HG03521 (cell line): ENCODE data around the gene SGCD.
"Not testable (repeated sequence)": the region's sequence is repeated elsewhere in the genome, so short reads cannot be mapped to it uniquely, and the experiment has no call there.

ENCODE experiments used
- ATAC-seq: cut with Tn5 transposase; IDR thresholded peaks from one replicate; pipeline ENCODE4 v1.9.1; 2021; ENCODE audit warnings: mild to moderate bottlenecking, moderate library complexity; ENCODE audit not compliant: unreplicated experiment

The SGCD gene

DNA sequence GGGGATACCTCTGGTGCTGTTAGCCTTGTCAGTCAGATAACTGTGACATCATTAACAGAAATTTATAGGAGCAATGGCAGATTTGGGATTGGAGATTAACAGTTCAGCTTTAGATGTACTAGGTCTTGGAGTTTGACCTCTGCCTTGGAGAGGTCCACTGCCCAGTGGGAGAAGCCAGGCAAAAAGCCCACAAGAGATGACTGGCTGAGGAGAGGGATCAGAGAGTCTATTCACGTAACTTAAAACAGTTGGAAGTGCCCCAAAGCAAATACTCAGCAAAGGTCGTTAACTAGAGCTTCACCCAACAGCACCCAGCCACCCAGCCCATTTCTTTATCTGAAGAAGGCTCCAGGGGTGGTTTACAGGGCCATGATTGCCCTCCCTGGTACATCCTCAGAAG lies 290.5 kb downstream of the SGCD start:
- ATAC-seq: no peak

DNA sequence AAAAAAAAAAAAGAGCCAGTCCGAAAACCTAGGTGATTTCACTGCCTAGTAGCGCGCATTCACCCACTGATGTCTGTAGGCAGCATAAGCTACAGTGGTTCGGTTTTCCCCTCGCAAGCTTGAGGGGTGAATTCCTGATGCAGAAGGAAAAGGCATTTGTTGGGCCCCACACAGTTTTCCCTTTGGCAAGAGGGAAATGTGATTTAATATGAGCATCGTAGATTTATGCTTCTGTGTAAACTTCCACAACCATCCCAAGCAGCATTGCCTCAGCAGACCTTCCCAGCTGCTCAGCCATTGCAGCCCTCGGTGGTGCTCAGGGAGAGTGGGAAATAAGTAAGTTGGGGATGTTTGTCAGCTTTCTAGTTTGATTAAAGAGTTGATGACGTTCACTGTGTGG lies 291.6 kb downstream of the SGCD start:
- ATAC-seq: no peak

DNA sequence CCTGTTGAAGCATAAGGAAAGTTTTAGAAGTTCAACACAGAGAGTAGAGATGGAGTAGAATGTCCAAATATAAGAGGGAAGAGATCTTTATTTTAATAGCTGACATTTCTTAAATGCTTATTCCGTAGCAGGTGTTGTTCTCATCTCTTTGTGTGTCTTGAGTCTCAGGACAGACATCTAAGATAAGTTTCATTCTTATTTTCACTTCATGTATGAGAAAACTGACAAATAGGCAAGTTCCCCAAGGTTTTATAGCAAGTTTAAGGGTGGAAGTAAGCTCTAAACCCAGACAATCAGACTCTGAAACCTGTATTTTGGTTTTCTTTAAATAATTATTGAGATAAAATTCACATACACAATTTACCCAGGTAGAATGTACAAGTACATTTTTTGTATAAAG lies 294.8 kb downstream of the SGCD start:
- no peak for ATAC-seq

DNA sequence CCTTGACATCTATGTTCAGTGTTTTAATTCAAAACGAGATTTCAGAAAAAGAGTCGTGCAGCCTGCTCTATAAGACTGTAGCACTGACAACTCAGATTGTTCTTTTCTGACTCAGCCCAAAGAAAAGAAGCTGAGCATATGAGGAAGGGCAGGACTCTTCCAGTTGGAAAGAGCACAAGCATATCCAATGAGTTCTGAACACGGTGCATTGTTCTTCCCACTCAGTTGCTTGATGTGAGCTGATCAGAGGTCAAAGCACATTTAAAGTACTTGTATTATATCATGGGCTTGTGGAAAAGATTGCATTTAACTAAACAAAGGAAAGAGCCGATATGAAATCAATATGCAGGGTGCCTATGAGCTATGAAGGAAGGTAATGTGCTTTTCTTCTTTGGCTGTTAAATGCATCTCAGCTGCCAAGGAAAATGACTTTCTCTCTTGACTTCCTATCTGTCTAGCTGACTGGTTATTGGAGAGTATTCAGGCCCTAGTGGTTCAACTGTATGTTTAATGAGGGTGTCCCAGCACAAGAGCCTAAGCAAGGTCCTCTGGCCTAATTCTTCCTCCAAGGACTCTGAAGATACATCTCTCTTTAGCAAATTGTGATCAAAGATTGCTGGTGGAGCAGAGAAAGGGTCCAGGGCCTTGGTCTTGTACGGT lies 296.5 kb downstream of the SGCD start:
- ATAC-seq: no peak

DNA sequence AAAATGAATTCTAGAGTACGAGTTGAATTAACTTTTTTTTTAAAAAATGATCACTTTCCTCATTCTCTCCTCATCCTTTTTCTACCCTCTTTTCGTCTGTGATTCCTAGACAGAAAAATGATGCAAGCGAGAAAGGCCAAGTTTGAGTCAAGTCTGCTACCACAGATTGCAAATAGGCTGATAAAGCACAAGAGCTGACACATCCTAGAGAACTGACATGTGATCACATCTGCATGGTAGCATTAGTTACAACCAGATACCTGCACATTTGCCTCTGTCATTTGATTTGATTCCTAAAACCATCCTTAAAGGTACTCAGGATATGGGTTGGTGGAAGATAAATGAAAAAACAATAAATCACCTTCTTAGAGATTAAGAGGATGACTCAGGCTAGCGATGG lies 297.7 kb downstream of the SGCD start:
- no peak for ATAC-seq

DNA sequence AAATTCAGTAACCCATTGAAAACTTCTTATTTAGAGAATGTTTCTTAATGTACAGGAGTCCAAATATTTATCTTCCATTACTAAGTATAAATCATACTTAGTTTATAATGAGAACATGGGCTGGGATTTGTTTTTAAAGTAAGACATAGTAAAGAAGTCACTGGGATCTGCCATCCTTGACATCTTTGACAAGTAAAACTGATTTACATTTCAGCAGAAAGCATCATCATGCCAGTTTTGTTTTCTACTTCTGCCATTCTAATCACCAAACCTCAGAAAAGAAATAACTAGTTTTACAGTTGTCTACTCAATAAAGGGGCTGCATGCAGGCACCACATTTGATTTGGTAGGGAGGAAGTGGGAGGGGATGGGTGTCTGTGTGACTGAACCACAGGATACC lies 301.5 kb downstream of the SGCD start:
- ATAC-seq: no peak

DNA sequence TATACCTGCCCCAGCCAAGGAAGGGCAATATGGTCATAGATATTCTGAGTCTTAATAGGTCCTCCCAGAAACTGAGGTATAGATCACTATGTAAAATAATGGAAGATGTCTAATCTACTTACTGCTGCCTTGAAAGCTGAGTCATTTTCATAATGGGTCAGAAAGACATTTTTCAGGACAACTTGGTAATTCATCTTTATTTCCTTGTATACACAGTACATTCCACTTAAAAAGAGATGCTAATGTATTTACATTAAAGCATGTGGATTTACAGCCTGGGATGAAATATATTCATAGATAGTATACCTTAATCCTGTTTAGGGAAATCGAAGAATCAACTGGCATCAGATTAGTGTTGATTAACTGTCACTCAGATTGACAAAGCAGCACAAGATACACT lies 304.0 kb downstream of the SGCD start:
- ATAC-seq: no peak

DNA sequence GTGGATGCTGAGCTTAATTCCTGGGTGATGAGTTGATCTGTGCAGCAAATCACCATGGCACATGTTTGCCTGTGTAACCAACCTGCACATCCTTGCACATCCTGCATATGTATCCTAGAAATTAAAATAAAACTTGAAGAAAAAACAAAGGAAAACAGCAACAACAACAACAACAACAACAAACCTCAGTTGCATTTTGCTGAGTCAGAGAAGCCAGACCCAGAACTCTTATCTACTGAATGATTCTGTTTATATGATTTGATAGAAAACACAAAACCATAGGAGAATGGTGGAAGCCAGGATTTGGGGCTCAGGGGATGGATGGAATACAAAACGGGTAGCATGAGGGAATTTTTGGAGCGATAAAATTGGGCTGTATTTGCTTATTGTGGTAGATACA lies 307.3 kb downstream of the SGCD start:
- no peak for ATAC-seq

DNA sequence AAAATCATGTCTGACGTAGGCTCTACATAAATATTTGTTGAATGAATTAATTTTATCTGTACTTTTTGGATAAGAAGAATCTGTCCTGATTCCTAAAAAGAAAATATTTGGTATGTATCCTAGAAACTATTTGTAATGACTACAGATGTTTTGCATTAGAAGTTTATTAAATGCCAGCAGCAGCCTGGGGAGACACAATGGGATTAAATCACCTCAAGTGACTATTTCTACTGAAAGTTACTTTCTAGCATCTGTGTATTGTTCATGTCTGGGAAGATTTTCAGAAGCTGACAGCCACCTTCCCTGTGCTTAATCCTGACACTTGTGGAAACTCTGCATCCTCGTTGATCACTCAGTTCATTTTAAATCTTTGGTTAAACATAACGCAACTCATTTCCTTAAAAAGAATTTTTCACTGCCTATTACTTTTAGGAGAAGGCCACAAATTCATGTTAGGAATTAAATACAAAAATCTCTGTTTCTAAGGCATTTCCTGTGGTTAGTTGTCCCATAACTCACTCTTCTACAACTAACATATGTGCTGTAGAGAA lies 313.8 kb downstream of the SGCD start:
- no peak for ATAC-seq

DNA sequence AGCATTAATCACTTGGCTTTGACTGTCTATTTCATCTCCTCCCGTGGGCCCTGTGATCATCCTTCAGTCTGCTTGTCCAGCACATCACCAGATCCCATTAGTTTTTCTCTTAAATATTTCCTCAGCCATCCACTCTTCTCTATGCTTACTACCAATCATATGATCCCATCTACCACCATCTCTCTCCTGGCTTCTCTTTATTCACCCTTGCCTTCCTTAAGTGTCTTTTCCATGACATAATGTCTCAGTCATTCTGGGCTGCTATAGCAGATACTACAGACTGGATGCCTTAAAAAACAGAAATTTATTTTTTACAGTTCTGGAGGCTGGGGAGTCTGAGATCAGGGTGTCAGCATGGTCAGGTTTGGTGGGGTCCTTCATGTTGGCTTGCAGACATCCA lies 314.7 kb downstream of the SGCD start:
- no peak for ATAC-seq

DNA sequence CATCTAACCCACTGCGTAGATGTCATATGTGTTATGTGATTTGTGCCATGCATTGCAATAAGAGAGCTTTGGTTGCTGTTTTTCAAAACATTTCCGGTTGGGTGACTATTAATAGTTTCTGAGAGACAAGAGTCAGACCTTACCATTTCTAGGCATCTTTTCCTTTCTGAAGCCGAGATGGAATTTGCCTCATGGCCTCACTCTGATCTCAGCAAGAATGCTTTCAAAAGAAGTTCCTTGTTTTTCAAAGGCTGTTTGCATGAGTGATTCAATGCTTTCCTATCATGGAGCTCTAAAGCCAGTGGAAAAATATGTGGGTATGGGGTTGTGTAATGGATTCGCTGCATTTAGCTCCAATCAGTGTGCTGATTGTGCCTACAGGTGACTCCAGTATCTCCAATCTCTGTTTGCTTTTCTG lies 320.1 kb downstream of the SGCD start:
- no peak for ATAC-seq

DNA sequence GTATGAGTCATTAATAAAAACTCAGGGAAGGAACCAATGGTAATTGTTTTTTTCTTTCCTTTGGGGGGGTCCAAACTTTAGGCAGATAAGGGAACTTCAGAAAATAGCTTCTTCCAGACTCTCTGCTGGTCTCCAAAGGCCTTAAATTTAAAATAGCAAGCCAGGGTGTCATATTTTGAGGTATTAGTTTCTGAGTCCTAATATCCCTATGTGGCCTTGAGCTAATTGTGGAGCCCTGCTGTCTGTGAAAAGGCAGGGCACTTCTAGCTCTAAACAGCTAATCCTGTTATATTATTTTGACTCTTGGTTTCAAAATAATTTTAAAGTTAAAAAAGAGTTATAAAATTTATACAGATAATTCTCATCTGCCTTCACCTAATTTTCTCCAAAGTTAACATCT lies 327.5 kb downstream of the SGCD start:
- no peak for ATAC-seq

DNA sequence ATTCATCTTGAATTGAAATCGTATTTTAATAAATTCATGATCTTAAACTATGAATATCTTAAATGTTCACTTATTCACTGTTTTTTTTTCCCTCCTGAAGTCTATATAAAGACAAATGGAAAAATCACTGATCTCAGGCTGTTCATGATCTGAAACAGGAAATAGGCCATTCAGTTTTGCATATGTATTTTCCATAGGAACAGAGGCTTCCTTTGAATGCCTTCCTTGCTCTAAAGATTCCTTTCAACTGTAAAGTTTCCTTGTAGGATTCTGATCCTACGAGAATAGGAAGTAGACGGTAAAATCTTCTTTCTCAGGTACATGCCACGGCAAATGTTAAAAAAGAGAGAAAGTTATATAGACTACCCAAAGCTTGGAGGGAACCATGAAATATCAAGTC lies 328.8 kb downstream of the SGCD start:
- no peak for ATAC-seq

DNA sequence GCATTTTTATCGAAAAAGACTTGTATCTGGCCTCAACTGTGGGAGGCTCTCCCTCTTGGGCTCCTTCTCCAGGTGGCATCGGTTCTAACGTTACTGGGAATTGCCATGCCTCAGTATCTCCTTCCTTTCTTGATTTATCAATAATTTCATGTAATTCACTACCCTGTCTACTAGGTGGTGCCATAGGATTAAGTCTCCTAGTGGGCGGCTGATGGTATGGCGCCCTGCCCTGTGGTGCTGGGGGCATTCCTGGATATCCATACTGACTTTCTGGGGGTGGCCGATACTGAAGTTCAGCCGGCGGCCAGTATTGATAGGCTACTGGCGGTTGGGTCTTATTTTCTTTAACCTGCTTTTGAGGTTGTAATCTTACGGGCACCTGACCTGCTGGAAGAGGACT lies 337.9 kb downstream of the SGCD start:
- ATAC-seq: not testable (repeated sequence)

DNA sequence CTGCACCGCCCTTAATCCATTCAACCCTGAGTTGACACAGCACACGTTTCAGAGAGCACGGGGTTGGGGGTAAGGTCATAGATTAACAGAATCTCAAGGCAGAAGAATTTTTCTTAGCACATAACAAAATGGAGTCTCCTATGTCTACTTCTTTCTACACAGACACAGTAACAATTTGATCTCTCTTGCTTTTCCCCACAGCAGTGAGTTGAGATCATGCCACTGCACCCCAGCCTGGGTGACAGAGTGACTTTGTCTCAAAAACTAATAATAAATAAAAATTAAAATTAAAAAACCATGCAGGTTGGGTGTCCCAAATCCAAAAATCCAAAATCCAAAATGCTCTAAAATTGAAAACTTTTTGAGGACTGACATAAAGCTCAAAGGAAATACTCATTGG lies 339.7 kb downstream of the SGCD start:
- ATAC-seq: not testable (repeated sequence)

DNA sequence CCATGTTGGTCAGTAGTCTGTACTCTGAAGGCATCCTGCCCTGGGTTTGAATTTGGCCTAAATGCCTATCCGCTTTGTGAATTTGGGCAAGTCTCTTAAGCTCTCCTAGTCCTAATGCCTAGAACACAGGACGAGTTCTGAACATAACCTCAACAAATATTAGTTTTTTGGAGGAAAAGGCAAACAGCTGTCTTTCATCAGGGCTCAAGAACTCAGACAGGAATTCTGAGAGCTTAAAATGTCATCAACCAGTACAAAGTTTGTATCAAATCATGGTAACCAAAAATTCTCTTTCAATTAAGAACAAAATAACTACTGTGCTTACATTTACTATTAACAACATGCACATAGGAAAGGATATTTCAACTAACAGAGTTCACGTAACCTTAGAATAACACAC lies 340.7 kb downstream of the SGCD start:
- no peak for ATAC-seq

DNA sequence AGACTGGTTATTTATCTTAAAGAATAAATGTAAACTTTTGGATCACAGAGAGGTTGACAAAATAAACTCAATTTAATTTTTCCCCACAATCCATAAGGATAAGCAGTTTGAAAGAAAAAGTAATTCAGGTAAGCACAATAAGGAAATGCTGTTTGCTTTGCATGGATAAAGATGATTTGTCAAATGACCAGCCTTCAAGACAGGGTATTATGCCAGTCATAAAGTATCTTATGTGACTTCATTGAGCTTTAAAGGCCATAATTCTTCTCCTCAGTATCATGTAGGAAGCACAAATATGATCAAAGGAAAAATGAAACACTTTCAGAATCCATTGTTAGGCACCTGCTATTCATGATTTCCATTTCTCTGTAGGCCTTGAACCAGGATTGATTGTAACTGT lies 342.5 kb downstream of the SGCD start:
- ATAC-seq: no peak

DNA sequence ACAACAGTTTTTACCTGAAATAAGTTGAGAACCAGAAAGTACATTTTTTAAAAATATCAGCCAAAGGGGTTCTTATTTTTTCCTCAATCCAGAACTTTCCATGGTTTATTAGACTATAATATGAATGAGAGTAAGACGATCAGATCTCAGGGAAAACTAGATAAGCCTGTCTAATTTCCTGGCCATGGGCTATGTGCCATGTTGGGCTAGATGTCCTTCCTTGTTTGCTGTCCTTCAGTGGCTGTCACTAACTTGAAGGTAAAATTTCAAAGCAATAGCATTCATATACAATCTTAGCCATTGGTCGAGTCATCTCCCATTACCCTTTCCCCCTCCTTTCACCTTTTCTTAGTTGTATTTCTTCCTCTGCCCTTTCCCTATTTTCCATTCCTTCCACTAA lies 343.7 kb downstream of the SGCD start:
- ATAC-seq: no peak

DNA sequence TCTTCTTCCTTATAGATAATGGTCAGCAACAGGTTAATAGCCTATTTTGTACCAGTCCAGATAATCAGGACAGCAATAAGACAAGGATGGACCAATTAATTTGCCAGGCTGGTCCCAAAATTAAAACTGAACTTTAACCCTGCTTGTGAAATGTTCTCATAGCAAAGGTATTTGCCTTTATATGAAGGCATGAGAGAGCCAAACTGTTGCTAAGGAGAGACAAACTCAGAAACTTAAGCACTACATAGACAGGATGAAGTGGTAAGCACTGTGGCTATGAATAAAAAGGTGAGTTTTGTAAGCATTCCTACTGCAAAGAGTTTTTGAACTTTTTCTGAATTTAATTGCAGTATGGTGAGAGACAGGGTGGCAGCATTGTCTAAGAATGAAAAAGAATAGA lies 348.4 kb downstream of the SGCD start:
- no peak for ATAC-seq

DNA sequence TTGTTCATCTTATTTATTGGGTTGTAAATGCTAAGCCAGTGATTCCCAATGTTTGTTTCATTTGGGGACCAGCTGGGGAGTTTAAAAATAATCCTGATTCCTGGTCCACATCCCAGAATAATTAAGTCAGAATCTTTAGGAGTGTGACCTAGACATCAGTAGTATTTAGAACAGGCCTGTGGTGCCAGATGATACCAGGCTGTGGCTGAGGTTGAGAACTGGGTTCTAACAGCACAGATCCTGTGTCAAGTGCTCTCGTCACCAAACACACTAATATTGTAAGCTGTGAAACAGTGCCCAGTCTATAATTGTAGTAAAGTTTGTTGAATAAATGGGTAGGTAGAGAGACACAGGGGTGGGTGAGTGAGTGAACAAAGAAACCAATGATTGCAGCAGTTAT lies 351.0 kb downstream of the SGCD start:
- ATAC-seq: no peak

DNA sequence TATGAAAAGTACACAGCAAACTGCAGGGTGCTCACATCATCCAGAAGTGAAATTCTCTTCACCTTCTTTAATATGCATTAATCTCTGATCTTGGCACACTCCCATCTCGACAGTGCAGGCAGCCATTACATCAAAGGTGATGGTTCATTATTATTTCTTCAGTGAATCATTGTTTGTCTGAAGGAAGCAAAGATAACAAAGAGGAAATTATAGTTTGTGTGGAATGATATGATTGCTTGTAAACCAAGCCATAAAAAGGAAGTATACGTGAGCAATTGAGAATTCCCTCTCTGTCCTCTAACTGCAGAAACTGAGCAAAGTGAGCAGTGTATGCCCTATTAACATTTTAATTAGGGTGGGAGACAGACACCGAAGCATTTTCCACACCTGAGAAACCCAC lies 351.5 kb downstream of the SGCD start:
- ATAC-seq: no peak

DNA sequence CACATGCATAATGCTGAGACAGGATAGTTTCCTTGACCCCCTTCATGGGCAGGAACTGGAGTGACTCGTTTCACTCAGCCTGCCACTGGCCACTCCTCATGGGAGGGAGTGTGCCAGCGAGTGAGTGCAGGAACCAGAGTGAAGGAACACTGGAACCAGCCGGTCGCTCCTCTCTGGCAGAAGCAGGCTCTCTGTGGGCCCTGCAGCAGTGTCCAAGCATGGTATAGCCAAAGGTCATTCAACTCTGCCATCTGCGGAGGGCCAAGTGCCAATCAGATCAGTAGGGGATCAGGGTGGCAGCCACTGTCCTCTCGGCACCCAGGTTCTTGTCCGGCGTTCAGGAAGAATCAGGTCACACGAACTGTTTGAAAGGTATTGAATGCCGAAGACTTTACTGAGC lies 353.9 kb downstream of the SGCD start:
- no peak for ATAC-seq

DNA sequence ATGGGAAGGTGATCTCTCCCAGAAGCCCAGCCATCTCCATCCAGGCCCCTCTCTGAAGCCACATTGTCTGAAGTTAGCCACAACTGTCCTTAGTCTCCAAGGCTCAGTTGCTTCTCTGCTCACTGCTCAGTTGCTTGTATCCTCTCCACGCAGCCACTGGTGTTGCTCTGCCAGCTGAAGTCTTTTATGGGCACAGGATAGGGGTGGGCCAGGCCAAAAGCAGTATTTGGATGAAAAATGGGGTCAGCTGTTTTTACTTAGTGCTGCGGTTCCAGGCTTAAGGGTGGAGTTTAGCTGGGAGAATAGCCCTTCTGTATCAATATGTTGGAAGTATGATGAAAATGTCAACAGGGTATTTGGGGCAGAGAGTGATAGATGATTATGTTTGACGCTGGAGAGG lies 354.3 kb downstream of the SGCD start:
- no peak for ATAC-seq
